Vagina (tissue), 2 donors: ENCODE results near the gene RGS14.

Experiments used
- POLR2AphosphoS5 ChIP-seq, 2 donors: sonication (generic); formaldehyde crosslinking; IDR thresholded peaks; one replicate each; pipeline ENCODE4 v1.9.0; 2017; ENCODE audit warnings: antibody characterized with exemption in 2 of 2, mild to moderate bottlenecking in 2 of 2, low read depth in 1 of 2; ENCODE audit not compliant: insufficient read depth in 1 of 2
- TF ChIP-seq, protein P1 (sequence below), 3 experiments: fragments of 450-650 bp in 2 of 3; fragments of 200-600 bp in 1 of 3; sonication (generic) in 1 of 3; IDR thresholded peaks; one replicate each; pipeline ENCODE4 v1.5.1; 2017 to 2019; ENCODE audit warnings: antibody characterized with exemption in 3 of 3, mild to moderate bottlenecking in 2 of 3, moderate library complexity in 2 of 3

DNA sequence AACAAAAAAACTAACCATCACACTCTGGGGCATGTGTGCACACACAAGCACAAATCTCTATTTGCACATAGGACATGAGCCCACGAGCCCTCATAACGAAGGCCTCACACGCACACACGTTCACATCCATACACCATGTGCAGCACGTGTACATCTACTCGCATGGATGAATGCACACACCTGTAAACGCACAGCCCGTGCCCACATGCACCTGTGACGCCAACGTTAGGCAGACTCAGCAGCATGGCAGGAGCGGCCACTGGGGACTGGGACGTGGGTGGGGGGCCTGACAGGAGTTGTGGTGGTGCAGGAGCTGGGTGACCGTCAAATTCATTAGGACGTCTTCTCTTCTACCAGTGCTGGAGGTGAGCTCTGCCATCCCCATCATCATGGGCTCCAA is 29.7 kb downstream of the RGS14 start:
- TF ChIP-seq, protein P1, sequence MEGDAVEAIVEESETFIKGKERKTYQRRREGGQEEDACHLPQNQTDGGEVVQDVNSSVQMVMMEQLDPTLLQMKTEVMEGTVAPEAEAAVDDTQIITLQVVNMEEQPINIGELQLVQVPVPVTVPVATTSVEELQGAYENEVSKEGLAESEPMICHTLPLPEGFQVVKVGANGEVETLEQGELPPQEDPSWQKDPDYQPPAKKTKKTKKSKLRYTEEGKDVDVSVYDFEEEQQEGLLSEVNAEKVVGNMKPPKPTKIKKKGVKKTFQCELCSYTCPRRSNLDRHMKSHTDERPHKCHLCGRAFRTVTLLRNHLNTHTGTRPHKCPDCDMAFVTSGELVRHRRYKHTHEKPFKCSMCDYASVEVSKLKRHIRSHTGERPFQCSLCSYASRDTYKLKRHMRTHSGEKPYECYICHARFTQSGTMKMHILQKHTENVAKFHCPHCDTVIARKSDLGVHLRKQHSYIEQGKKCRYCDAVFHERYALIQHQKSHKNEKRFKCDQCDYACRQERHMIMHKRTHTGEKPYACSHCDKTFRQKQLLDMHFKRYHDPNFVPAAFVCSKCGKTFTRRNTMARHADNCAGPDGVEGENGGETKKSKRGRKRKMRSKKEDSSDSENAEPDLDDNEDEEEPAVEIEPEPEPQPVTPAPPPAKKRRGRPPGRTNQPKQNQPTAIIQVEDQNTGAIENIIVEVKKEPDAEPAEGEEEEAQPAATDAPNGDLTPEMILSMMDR (IDR thresholded peaks at IDR 0.05), result no peak
- no peak for TF ChIP-seq POLR2AphosphoS5 (IDR thresholded peaks at IDR 0.05; ENCODE audit: insufficient read depth in 1 of 2, low read depth in 1 of 2)
